ENCODE measurements around the gene POT1. TPM values are rescaled to one million over a fixed set of nuclear protein-coding genes. Genes with fewer than 3 reads are reported as not detected.
A peak's percentile ranks its signal among the peaks of the same experiment; 100 is the strongest.

The POT1 gene
- total RNA-seq, 1 experiment from 2014 or later = 20.2 TPM

- intact Hi-C loops (cut with micrococcal nuclease) = no loop called here
- Histone ChIP-seq H3F3A (ENCODE audit: low read length, unreplicated experiment) (no peaks in the 10 kb centered on the region), H4K20me1 (ENCODE audit: low read length) (no peaks in the 10 kb centered on the region; the same call in 1 of the 2 replicates), H3K27me3 (ENCODE audit: low read length) (no peaks in the 10 kb centered on the region), H3K27ac (ENCODE audit: low read length) (no peak overlapping the region), H2AFZ (ENCODE audit: low read length) (no peak overlapping the region), H3K9ac (ENCODE audit: low read length) (no peak overlapping the region), H3K9me3 (ENCODE audit: low read length) (no peaks in the 10 kb centered on the region), H3K4me2 (ENCODE audit: low read length) (no peak overlapping the region), H3K9me2 (replicated peaks; ENCODE audit: low read length) (no peaks in the 10 kb centered on the region), H3K36me3 (ENCODE audit: low read depth, low read length) (no peaks in the 10 kb centered on the region), H3K4me1 (ENCODE audit: insufficient read depth, low read length) (no peaks in the 10 kb centered on the region), H3K79me2 (ENCODE audit: low read length) (no peaks in the 10 kb centered on the region), H3K4me3 (ENCODE audit: low read length) (no peak overlapping the region)
- ChIA-PET CTCF (no interaction called here), POLR2A (ENCODE audit: unreplicated experiment) (no interaction called here)
- DNase-seq (no peak), ATAC-seq (peak; percentile 15; the same call in 1 of the 2 replicates)
- no peak for TF ChIP-seq EZH2phosphoT487 (IDR thresholded peaks at IDR 0.05; ENCODE audit: borderline replicate concordance, low read length)
- TF ChIP-seq CTCF (conservative IDR thresholded peaks at IDR 0.05; ENCODE audit: low read depth, low read length) = no peak
- TF ChIP-seq EZH2 (IDR thresholded peaks at IDR 0.05; ENCODE audit: low read length, unreplicated experiment) = no peak
- no TSS peak for BruUV-seq (replicated peaks)
Observed at GRCh38 chr7:124908259-124908658, 21.4 kb downstream of the POT1 start.

DNA sequence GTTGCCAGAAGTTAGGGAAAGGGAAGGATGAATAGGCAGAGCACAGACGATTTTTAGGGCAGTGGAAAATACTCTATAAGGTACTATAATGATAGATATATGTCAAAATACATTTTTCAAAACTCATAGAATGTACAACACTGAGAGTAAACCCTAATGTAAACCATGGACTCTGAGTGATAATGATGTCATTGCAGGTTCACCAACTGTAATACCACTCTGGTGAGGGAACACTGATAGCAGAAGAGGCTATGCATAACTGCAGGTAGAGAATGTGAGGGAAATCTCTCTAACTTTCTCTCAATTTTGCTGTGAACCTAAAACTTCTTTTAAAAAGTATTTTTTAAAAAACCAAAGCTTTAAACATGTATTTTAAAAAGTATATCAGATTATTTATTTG, 22.1 kb downstream of the POT1 start:
- ChIA-PET CTCF (no interaction called here), POLR2A (ENCODE audit: unreplicated experiment) (no interaction called here)
- Histone ChIP-seq H3K9ac (ENCODE audit: low read length) (no peak overlapping the region), H3K9me3 (ENCODE audit: low read length) (no peaks in the 10 kb centered on the region), H4K20me1 (ENCODE audit: low read length) (no peaks in the 10 kb centered on the region; the same call in 1 of the 2 replicates), H3F3A (ENCODE audit: low read length, unreplicated experiment) (no peaks in the 10 kb centered on the region), H3K4me3 (ENCODE audit: low read length) (no peak overlapping the region), H3K36me3 (ENCODE audit: low read depth, low read length) (no peaks in the 10 kb centered on the region), H2AFZ (ENCODE audit: low read length) (no peak overlapping the region), H3K9me2 (replicated peaks; ENCODE audit: low read length) (no peaks in the 10 kb centered on the region), H3K27me3 (ENCODE audit: low read length) (no peaks in the 10 kb centered on the region), H3K4me1 (ENCODE audit: insufficient read depth, low read length) (no peaks in the 10 kb centered on the region), H3K27ac (ENCODE audit: low read length) (no peak overlapping the region), H3K79me2 (ENCODE audit: low read length) (no peaks in the 10 kb centered on the region), H3K4me2 (ENCODE audit: low read length) (no peak overlapping the region)
- TF ChIP-seq EZH2 (IDR thresholded peaks at IDR 0.05; ENCODE audit: low read length, unreplicated experiment) (no peak), EZH2phosphoT487 (IDR thresholded peaks at IDR 0.05; ENCODE audit: borderline replicate concordance, low read length) (no peak), CTCF (conservative IDR thresholded peaks at IDR 0.05; ENCODE audit: low read depth, low read length) (no peak)
- no TSS peak for BruUV-seq (replicated peaks)
- DNase-seq (no peak), ATAC-seq (peak; percentile 33; the same call in 1 of the 2 replicates)
- intact Hi-C loops (cut with micrococcal nuclease) = no loop called here

DNA sequence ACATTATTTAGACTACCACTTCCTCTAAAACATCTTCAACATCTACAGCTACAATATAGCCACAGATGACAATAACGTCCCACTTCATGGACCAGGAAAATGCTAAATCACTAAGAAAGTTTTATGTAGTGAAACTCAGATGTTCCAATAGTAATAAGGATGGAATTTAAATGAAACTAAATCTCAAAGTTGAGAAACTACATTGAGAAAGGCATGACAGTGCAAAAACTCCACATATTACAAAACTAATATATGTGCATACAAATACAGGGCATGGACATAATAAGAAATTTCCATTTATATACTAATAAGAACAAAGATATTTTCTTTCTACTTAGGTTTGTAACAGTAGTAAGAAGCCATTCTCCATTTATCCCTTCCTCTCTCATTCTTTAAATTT, 31.1 kb downstream of the POT1 start:
- ATAC-seq = no peak
- no peak for TF ChIP-seq EZH2 (IDR thresholded peaks at IDR 0.05; ENCODE audit: low read length, unreplicated experiment)
- no peaks in the 10 kb centered on the region for H3K79me2 ChIP-seq (ENCODE audit: low read length)
- no peaks in the 10 kb centered on the region for H3K27me3 ChIP-seq (ENCODE audit: low read length)
- H4K20me1 ChIP-seq (ENCODE audit: low read length) = no peaks in the 10 kb centered on the region
- CTCF ChIA-PET = no interaction called here
- H3K9me2 ChIP-seq (replicated peaks; ENCODE audit: low read length) = no peaks in the 10 kb centered on the region
- H3K4me3 ChIP-seq (ENCODE audit: low read length) = no peak overlapping the region
- no peak overlapping the region for H2AFZ ChIP-seq (ENCODE audit: low read length)
- no peaks in the 10 kb centered on the region for H3K9me3 ChIP-seq (ENCODE audit: low read length)
- POLR2A ChIA-PET (ENCODE audit: unreplicated experiment) = no interaction called here
- H3K36me3 ChIP-seq (ENCODE audit: low read depth, low read length) = no peaks in the 10 kb centered on the region
- no peak for DNase-seq
- H3K27ac ChIP-seq (ENCODE audit: low read length) = no peak overlapping the region
- intact Hi-C loops (cut with micrococcal nuclease) = no loop called here
- no peaks in the 10 kb centered on the region for H3F3A ChIP-seq (ENCODE audit: low read length, unreplicated experiment)
- no TSS peak for BruUV-seq (replicated peaks)
- no peak overlapping the region for H3K9ac ChIP-seq (ENCODE audit: low read length)
- no peak overlapping the region for H3K4me2 ChIP-seq (ENCODE audit: low read length)
- H3K4me1 ChIP-seq (ENCODE audit: insufficient read depth, low read length) = no peaks in the 10 kb centered on the region
